Amniotic stem cell (primary cell): Measurements from ENCODE around the gene PTS.

ENCODE experiments used
- DNase-seq: peaks from one replicate; lab custom pipeline; 2025; lab: John Stamatoyannopoulos, UW

The PTS gene

GRCh38 chr11:112221274-112221835 is 4.9 kb upstream of the PTS start:
- DNase-seq, result no peak

- DNase-seq, result no peak
Observed at GRCh38 chr11:112222303-112222702, 3.9 kb upstream of the PTS start.

- no peak for DNase-seq
Observed at GRCh38 chr11:112223121-112223520, 3.1 kb upstream of the PTS start.

- no peak for DNase-seq
Observed at GRCh38 chr11:112223754-112224532, 2.3 kb upstream of the PTS start.

- no peak for DNase-seq
Observed at GRCh38 chr11:112225753-112226061, 521 bp upstream of the PTS start.

GRCh38 chr11:112226831-112227401 is 688 bp downstream of the PTS start:
- DNase-seq, result peak; percentile 40

- no peak for DNase-seq
Observed at GRCh38 chr11:112227471-112227870, 1.2 kb downstream of the PTS start.

GRCh38 chr11:112228706-112229105 is 2.5 kb downstream of the PTS start:
- DNase-seq, result no peak

- DNase-seq, result no peak
Observed at GRCh38 chr11:112229159-112229558, 2.9 kb downstream of the PTS start.

GRCh38 chr11:112229746-112230433 is 3.7 kb downstream of the PTS start:
- no peak for DNase-seq

- DNase-seq, result no peak
Observed at GRCh38 chr11:112231952-112232351, 5.7 kb downstream of the PTS start.

- DNase-seq, result no peak
Observed at GRCh38 chr11:112235750-112236390, 9.6 kb downstream of the PTS start.

GRCh38 chr11:112237451-112237850 is 11.2 kb downstream of the PTS start:
- no peak for DNase-seq

GRCh38 chr11:112238041-112238440 is 11.8 kb downstream of the PTS start:
- no peak for DNase-seq

GRCh38 chr11:112241486-112241885 is 15.3 kb downstream of the PTS start:
- no peak for DNase-seq

- no peak for DNase-seq
Observed at GRCh38 chr11:112247201-112247600, 21.0 kb downstream of the PTS start.

GRCh38 chr11:112248201-112248600 is 22.0 kb downstream of the PTS start:
- no peak for DNase-seq

- DNase-seq, result no peak
Observed at GRCh38 chr11:112249871-112250610, 23.8 kb downstream of the PTS start.

- DNase-seq, result no peak
Observed at GRCh38 chr11:112253605-112254242, 27.5 kb downstream of the PTS start.

GRCh38 chr11:112255067-112255720 is 29.0 kb downstream of the PTS start:
- peak; percentile 45 for DNase-seq

- no peak for DNase-seq
Observed at GRCh38 chr11:112260490-112260889, 34.3 kb downstream of the PTS start, which contains the start of gene PLET1. TSS of gene PLET1 (minus strand) at chr11:112260860. CDS start at chr11:112260589, 271 bp downstream.
